SK-N-SH (cell line): Measurements from ENCODE around the gene NUDCD3.

ENCODE experiments used
- RAD21 ChIP-seq: IDR thresholded peaks from 2 replicates; pipeline ENCODE4 v1.6.1; 2012; ENCODE audit warnings: mild to moderate bottlenecking, low read length
- SIN3A ChIP-seq: IDR thresholded peaks from 2 replicates; pipeline ENCODE4 v1.6.1; 2012; ENCODE audit warnings: low read depth, mild to moderate bottlenecking, low read length, moderate library complexity, borderline replicate concordance
- TF ChIP-seq, protein P1 (sequence below): fragments of 200-600 bp; sonication (generic); IDR thresholded peaks from 2 replicates; pipeline ENCODE4 v1.6.1; 2017; ENCODE audit warnings: antibody characterized with exemption, mild to moderate bottlenecking, moderate library complexity

- TF ChIP-seq RAD21 (no peak), SIN3A (no peak)
- TF ChIP-seq, protein P1, sequence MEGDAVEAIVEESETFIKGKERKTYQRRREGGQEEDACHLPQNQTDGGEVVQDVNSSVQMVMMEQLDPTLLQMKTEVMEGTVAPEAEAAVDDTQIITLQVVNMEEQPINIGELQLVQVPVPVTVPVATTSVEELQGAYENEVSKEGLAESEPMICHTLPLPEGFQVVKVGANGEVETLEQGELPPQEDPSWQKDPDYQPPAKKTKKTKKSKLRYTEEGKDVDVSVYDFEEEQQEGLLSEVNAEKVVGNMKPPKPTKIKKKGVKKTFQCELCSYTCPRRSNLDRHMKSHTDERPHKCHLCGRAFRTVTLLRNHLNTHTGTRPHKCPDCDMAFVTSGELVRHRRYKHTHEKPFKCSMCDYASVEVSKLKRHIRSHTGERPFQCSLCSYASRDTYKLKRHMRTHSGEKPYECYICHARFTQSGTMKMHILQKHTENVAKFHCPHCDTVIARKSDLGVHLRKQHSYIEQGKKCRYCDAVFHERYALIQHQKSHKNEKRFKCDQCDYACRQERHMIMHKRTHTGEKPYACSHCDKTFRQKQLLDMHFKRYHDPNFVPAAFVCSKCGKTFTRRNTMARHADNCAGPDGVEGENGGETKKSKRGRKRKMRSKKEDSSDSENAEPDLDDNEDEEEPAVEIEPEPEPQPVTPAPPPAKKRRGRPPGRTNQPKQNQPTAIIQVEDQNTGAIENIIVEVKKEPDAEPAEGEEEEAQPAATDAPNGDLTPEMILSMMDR = no peak
These were observed 114.5 kb downstream of the NUDCD3 start for GRCh38 chr7:44375926-44376342.
